HepG2 (cell line): ENCODE results near the gene RAB30. TPM values are rescaled to one million over a fixed set of nuclear protein-coding genes. Genes with fewer than 3 reads are reported as not detected.

ENCODE experiments used
- ARNTL ChIP-seq: sonication (generic); formaldehyde crosslinking; IDR thresholded peaks from 2 replicates; pipeline ENCODE4 v1.4.0; 2020; ENCODE audit warnings: mild to moderate bottlenecking, missing genetic modification reagents
- CCAR2 ChIP-seq: fragments of 200-400 bp; formaldehyde crosslinking; optimal IDR thresholded peaks from 2 replicates; pipeline ENCODE3; 2018; ENCODE audit warnings: low read depth, mild to moderate bottlenecking, low read length, moderate library complexity
- CSRNP1 ChIP-seq: sonication (generic); formaldehyde crosslinking; IDR thresholded peaks from 2 replicates; pipeline ENCODE4 v1.8.1; 2023; ENCODE audit warnings: mild to moderate bottlenecking, missing genetic modification reagents
- DMAP1 ChIP-seq: IDR thresholded peaks from 2 replicates; pipeline ENCODE4 v1.6.1; 2016
- ETV5 ChIP-seq: IDR thresholded peaks from 2 replicates; pipeline ENCODE4 v1.6.1; 2018; ENCODE audit warnings: missing biosample characterization, missing genetic modification reagents, inconsistent platforms, borderline replicate concordance
- IRF2 ChIP-seq: IDR thresholded peaks from 2 replicates; pipeline ENCODE4 v1.6.1; 2018; ENCODE audit warnings: missing genetic modification reagents, missing compliant biosample characterization
- LRRFIP1 ChIP-seq: sonication (generic); formaldehyde crosslinking; conservative IDR thresholded peaks from 2 replicates; pipeline ENCODE4 v1.4.0; 2020; ENCODE audit warnings: missing genetic modification reagents
- NR2F1 ChIP-seq, 2 experiments: fragments of 450-650 bp in 1 of 2; formaldehyde crosslinking in 1 of 2; IDR thresholded peaks; 2 replicates each; pipeline versions ENCODE4 v1.5.0 to v1.6.1; 2016 to 2020; ENCODE audit warnings: mild to moderate bottlenecking in 1 of 2, missing compliant biosample characterization in 1 of 2, missing genetic modification reagents in 1 of 2, moderate library complexity in 1 of 2
- PBX2 ChIP-seq: IDR thresholded peaks from 2 replicates; pipeline ENCODE4 v1.6.1; 2016; ENCODE audit warnings: control low read depth
- PHF8 ChIP-seq: sonication (generic); formaldehyde crosslinking; IDR thresholded peaks from 2 replicates; pipeline ENCODE4 v1.5.0; 2020; ENCODE audit warnings: missing genetic modification reagents
- PLRG1 ChIP-seq: fragments of 450-650 bp; conservative IDR thresholded peaks from 2 replicates; pipeline ENCODE4 v1.6.1; 2016
- RORA ChIP-seq: sonication (generic); formaldehyde crosslinking; IDR thresholded peaks from 2 replicates; pipeline ENCODE4 v1.5.0; 2020; ENCODE audit warnings: mild to moderate bottlenecking, missing genetic modification reagents, moderate library complexity
- SCMH1 ChIP-seq: sonication (generic); formaldehyde crosslinking; IDR thresholded peaks from 2 replicates; pipeline ENCODE4 v1.9.0; 2021; ENCODE audit warnings: missing genetic modification reagents, mild to moderate bottlenecking, borderline replicate concordance
- SMARCC2 ChIP-seq: fragments of 450-650 bp; IDR thresholded peaks from 2 replicates; pipeline ENCODE4 v1.6.1; 2017; ENCODE audit warnings: antibody characterized with exemption, mild to moderate bottlenecking
- SSRP1 ChIP-seq: IDR thresholded peaks from 2 replicates; pipeline ENCODE4 v1.6.1; 2016; ENCODE audit warnings: control low read depth
- ZC3H13 ChIP-seq: sonication (generic); formaldehyde crosslinking; IDR thresholded peaks from 2 replicates; pipeline ENCODE4 v1.8.1; 2023; ENCODE audit warnings: mild to moderate bottlenecking, missing genetic modification reagents, moderate library complexity
- ZFP41 ChIP-seq: sonication (generic); formaldehyde crosslinking; IDR thresholded peaks from 2 replicates; pipeline ENCODE4 v1.4.0; 2020; ENCODE audit warnings: mild to moderate bottlenecking, missing genetic modification reagents, borderline replicate concordance
- ZNF101 ChIP-seq: sonication (generic); formaldehyde crosslinking; IDR thresholded peaks from 2 replicates; pipeline ENCODE4 v1.4.0; 2020; ENCODE audit warnings: mild to moderate bottlenecking, low read depth, missing genetic modification reagents, borderline replicate concordance
- ZNF253 ChIP-seq: sonication (generic); formaldehyde crosslinking; IDR thresholded peaks from 2 replicates; pipeline ENCODE4 v1.8.0; 2022; ENCODE audit warnings: mild to moderate bottlenecking, missing genetic modification reagents, borderline replicate concordance
- ZNF337 ChIP-seq: sonication (generic); formaldehyde crosslinking; IDR thresholded peaks from 2 replicates; pipeline ENCODE4 v1.5.1; 2020; ENCODE audit warnings: missing genetic modification reagents, low read depth, mild to moderate bottlenecking, borderline replicate concordance
- ZNF556 ChIP-seq: sonication (generic); formaldehyde crosslinking; IDR thresholded peaks from 2 replicates; pipeline ENCODE4 v1.4.0; 2020; ENCODE audit warnings: mild to moderate bottlenecking, missing genetic modification reagents, borderline replicate concordance
- ZNF652 ChIP-seq: IDR thresholded peaks from 2 replicates; pipeline ENCODE4 v1.6.1; 2016; ENCODE audit warnings: low read depth, borderline replicate concordance
- ZNF773 ChIP-seq: sonication (generic); formaldehyde crosslinking; IDR thresholded peaks from 2 replicates; pipeline ENCODE4 v1.4.0; 2020; ENCODE audit warnings: missing genetic modification reagents, borderline replicate concordance
- ZNF83 ChIP-seq: sonication (generic); formaldehyde crosslinking; IDR thresholded peaks from 2 replicates; pipeline ENCODE4 v1.4.0; 2020; ENCODE audit warnings: missing genetic modification reagents, mild to moderate bottlenecking, borderline replicate concordance
- ZSCAN29 ChIP-seq: sonication (generic); formaldehyde crosslinking; conservative IDR thresholded peaks from 2 replicates; pipeline ENCODE4 v1.4.0; 2020; ENCODE audit warnings: mild to moderate bottlenecking, missing genetic modification reagents
- polyA plus RNA-seq, 8 experiments: library from polyadenylated mRNA; depleted of rRNA in 3 of 8; stranded (reverse) in 7 of 8; unstranded in 1 of 8; fragments of >200 nt; fragmentation: Illumina TruSeq in 4 of 8; extraction: Trizol in 4 of 8; gene quantifications; 2 replicates each; pipeline versions ENCODE4 v1.2.1 to v1.2.3, GENCODE V29; 2011 to 2016; ENCODE audit warnings: low read depth in 4 of 8, missing spikeins in 1 of 8, mixed read lengths in 1 of 8; ENCODE audit not compliant: insufficient read depth in 1 of 8
- total RNA-seq, 5 experiments: library from RNA; depleted of rRNA; stranded (reverse); fragments of >200 nt; fragmentation: Illumina TruSeq; extraction: Trizol; gene quantifications; 2 replicates each; pipeline ENCODE4 v1.2.3, GENCODE V29; 2016; ENCODE audit warnings: low read depth in 1 of 5
- TF ChIP-seq, protein P1 (sequence below): sonication (generic); formaldehyde crosslinking; IDR thresholded peaks from 2 replicates; pipeline ENCODE4 v1.5.1; 2020; ENCODE audit warnings: missing genetic modification reagents, mild to moderate bottlenecking, borderline replicate concordance

Gene RAB30
- total and polyA plus RNA-seq, 2 of the 13 experiments (the other 11 are each of a cell fraction or from before 2014, with no cell fraction given) = 3.7 to 5.0 TPM

GRCh38 chr11:83025267-83025704 lies 46.4 kb downstream of the RAB30 start (continued):
- no peak for TF ChIP-seq ZFP41 (CRISPR knock-in tag)
- no peak for TF ChIP-seq ZC3H13 (CRISPR knock-in tag)
- TF ChIP-seq ARNTL (CRISPR knock-in tag) = no peak
- TF ChIP-seq NR2F1 (CRISPR knock-in tag; IDR thresholded peaks at IDR 0.05) = no peak
- no peak for TF ChIP-seq CSRNP1
- TF ChIP-seq ZNF83 (CRISPR knock-in tag) = no peak
- TF ChIP-seq DMAP1 = no peak
- TF ChIP-seq PBX2 = no peak
- TF ChIP-seq SSRP1 = no peak
- no peak for TF ChIP-seq RORA
- no peak for TF ChIP-seq SCMH1 (CRISPR knock-in tag)
- TF ChIP-seq ZNF556 (CRISPR knock-in tag) = no peak
- TF ChIP-seq ZSCAN29 = 0 out of 2 replicates have a peak, but pooled peaks have one; percentile 34
- no peak for TF ChIP-seq ZNF652
- no peak for TF ChIP-seq ZNF253 (CRISPR knock-in tag)
- no peak for TF ChIP-seq LRRFIP1
- TF ChIP-seq PHF8 (CRISPR knock-in tag) = no peak
- TF ChIP-seq ZNF101 (CRISPR knock-in tag) = no peak
- TF ChIP-seq ZNF337 (CRISPR knock-in tag) = no peak
- TF ChIP-seq ETV5 = peak; percentile 21; the same call in 1 of the 2 replicates
- no peak for TF ChIP-seq PLRG1
- peak; percentile 43; the same call in 1 of the 2 replicates for TF ChIP-seq IRF2 (CRISPR knock-in tag)
- no peak for TF ChIP-seq CCAR2
- no peak for TF ChIP-seq SMARCC2
- TF ChIP-seq, protein P1, sequence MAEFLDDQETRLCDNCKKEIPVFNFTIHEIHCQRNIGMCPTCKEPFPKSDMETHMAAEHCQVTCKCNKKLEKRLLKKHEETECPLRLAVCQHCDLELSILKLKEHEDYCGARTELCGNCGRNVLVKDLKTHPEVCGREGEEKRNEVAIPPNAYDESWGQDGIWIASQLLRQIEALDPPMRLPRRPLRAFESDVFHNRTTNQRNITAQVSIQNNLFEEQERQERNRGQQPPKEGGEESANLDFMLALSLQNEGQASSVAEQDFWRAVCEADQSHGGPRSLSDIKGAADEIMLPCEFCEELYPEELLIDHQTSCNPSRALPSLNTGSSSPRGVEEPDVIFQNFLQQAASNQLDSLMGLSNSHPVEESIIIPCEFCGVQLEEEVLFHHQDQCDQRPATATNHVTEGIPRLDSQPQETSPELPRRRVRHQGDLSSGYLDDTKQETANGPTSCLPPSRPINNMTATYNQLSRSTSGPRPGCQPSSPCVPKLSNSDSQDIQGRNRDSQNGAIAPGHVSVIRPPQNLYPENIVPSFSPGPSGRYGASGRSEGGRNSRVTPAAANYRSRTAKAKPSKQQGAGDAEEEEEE (CRISPR knock-in tag) = no peak
- no peak for TF ChIP-seq ZNF773 (CRISPR knock-in tag)
